ENCODE data around the gene CLIC3. TPM values are rescaled to one million over a fixed set of nuclear protein-coding genes. Genes with fewer than 3 reads are reported as not detected.

The CLIC3 gene
- total RNA-seq: 1 to 10 TPM in 1 of 4 donors, not detected in 3; 3.3 TPM

- peak; percentile 68 to 81 (median 74) for DNase-seq
- H3K36me3 ChIP-seq: peaks cover 0 to 7% (median 0%) of the 10 kb centered on the region in 3 donors
- no peaks in the 10 kb centered on the region for H3K27me3 ChIP-seq
- peaks cover 3 to 50% (median 29%) of the 10 kb centered on the region in 4 donors for H3K4me1 ChIP-seq
- TF ChIP-seq POLR2A (IDR thresholded peaks at IDR 0.05): peak in 1 of 2 donors; percentile 7
- no peak for TF ChIP-seq CTCF (IDR thresholded peaks at IDR 0.05)
- H3K4me3 ChIP-seq: peak within 1 kb of the TSS; percentile 16 to 37 (median 35)
- no peaks in the 10 kb centered on the region for H3K9me3 ChIP-seq
- peak within 1 kb of the TSS; percentile 23 to 76 (median 64) for H3K27ac ChIP-seq
Measured at GRCh38 chr9:136996361-136997292, at the start of gene CLIC3. Gene CLIC3, minus strand, starts transcription at chr9:136996568. Its CDS starts 25 bp downstream, at chr9:136996543.

GRCh38 chr9:137045294-137046087 is 49.1 kb upstream of the CLIC3 start:
- DNase-seq: no peak
- no peaks in the 10 kb centered on the region for H3K36me3 ChIP-seq
- peak overlapping the region in 3 of 4 donors; percentile 46 to 62 (median 57) for H3K27ac ChIP-seq
- H3K9me3 ChIP-seq: no peaks in the 10 kb centered on the region
- TF ChIP-seq POLR2A (IDR thresholded peaks at IDR 0.05) (no peak), CTCF (IDR thresholded peaks at IDR 0.05) (no peak)
- H3K27me3 ChIP-seq: peaks cover 0 to 23% of the 10 kb centered on the region in 2 donors
- H3K4me1 ChIP-seq: peaks cover 5 to 42% (median 10%) of the 10 kb centered on the region in 4 donors
- peak overlapping the region; percentile 28 to 63 (median 48) for H3K4me3 ChIP-seq

GRCh38 chr9:137044502-137045177 is 48.3 kb upstream of the CLIC3 start:
- no peaks in the 10 kb centered on the region for H3K9me3 ChIP-seq
- peak in 1 of 3 donors; percentile 67 for DNase-seq
- peaks cover 5 to 42% (median 10%) of the 10 kb centered on the region in 4 donors for H3K4me1 ChIP-seq
- peak overlapping the region in 3 of 4 donors; percentile 20 to 63 (median 55) for H3K4me3 ChIP-seq
- TF ChIP-seq POLR2A (IDR thresholded peaks at IDR 0.05) (peak in 1 of 2 donors; percentile 20), CTCF (IDR thresholded peaks at IDR 0.05) (no peak)
- H3K27ac ChIP-seq: peak overlapping the region in 3 of 4 donors; percentile 22 to 62 (median 50)
- peaks cover 0 to 7% (median 0%) of the 10 kb centered on the region in 3 donors for H3K36me3 ChIP-seq
- peaks cover 0 to 22% of the 10 kb centered on the region in 2 donors for H3K27me3 ChIP-seq

GRCh38 chr9:137044037-137044436 is 47.7 kb upstream of the CLIC3 start:
- no peaks in the 10 kb centered on the region for H3K9me3 ChIP-seq
- H3K36me3 ChIP-seq: peaks cover 0 to 13% (median 0%) of the 10 kb centered on the region in 3 donors
- no peak for TF ChIP-seq POLR2A (IDR thresholded peaks at IDR 0.05)
- TF ChIP-seq CTCF (IDR thresholded peaks at IDR 0.05): no peak
- peak overlapping the region in 3 of 4 donors; percentile 22 to 62 (median 50) for H3K27ac ChIP-seq
- peaks cover 0 to 16% of the 10 kb centered on the region in 2 donors for H3K27me3 ChIP-seq
- peaks cover 5 to 41% (median 10%) of the 10 kb centered on the region in 4 donors for H3K4me1 ChIP-seq
- peak overlapping the region in 2 of 4 donors; percentile 55 to 63 for H3K4me3 ChIP-seq
- DNase-seq: no peak

Measured in Peyer's patch (tissue), 4 donors.